GM12878 (cell line): ENCODE measurements around the gene CHCHD3. TPM values are rescaled to one million over a fixed set of nuclear protein-coding genes. Genes with fewer than 3 reads are reported as not detected.

Experiments
- ATAC-seq: fragments of 200-7000 bp; cut with Tn5 transposase; 3 replicates; pipeline ENCODE4 v1.9.1; 2020; ENCODE audit warnings: mild to moderate bottlenecking, moderate library complexity
- BruUV-seq: library from RNA; stranded (reverse); fragments of 400-500 nt; replicated peaks from 2 replicates; lab custom pipeline; 2021; lab: Mats Ljungman, UMichigan
- CTCF ChIA-PET: fragments of 300-600 bp; sonication (Branson Sonifier 250); formaldehyde crosslinking; extraction: SDS; loops from one replicate; lab custom pipeline; 2021; ENCODE audit warnings: inconsistent platforms; lab: Yijun Ruan, JAX
- POLR2A ChIA-PET: fragments of 350-600 bp; formaldehyde crosslinking; extraction: SDS; loops from one replicate; lab custom pipeline; 2021; ENCODE audit warnings: inconsistent platforms; lab: Charles Lee
- RAD21 ChIA-PET: fragments of 300-600 bp; sonication (Branson Sonifier 250); formaldehyde crosslinking; loops from one replicate; lab custom pipeline; 2023; ENCODE audit warnings: antibody characterized with exemption; ENCODE audit not compliant: unreplicated experiment; lab: Charles Lee
- SMC1A ChIA-PET: fragments of 300-600 bp; sonication (Branson Sonifier 250); formaldehyde crosslinking; loops from one replicate; lab custom pipeline; 2023; ENCODE audit not compliant: unreplicated experiment, uncharacterized antibody; lab: Charles Lee
- DNase-seq: peaks from one replicate; pipeline ENCODE4 v3.0.0-alpha.2; 2011; ENCODE audit warnings: low read depth, low spot score
- FAIRE-seq: peaks from 3 replicates; lab custom pipeline; 2011; peaks lifted over from hg19 to GRCh38; lab: Jason Lieb, UNC
- H2AFZ ChIP-seq: 2 replicates; pipeline ENCODE4 v1.6.0; 2011; ENCODE audit warnings: low read depth, low read length, control low read depth; ENCODE audit not compliant: control insufficient read depth
- H3K27ac ChIP-seq: 2 replicates; pipeline ENCODE4 v1.5.1; 2011; ENCODE audit warnings: control low read depth; ENCODE audit not compliant: control insufficient read depth, insufficient read depth
- H3K27me3 ChIP-seq, 2 experiments: replicated peaks in 1 of 2; 2 replicates each; pipeline versions ENCODE4 v1.6.0 to v1.6.1; 2011; ENCODE audit warnings: low read length in 1 of 2; ENCODE audit not compliant: control insufficient read depth in 2 of 2, insufficient read depth in 2 of 2
- H3K36me3 ChIP-seq, 2 experiments: 2 replicates each; pipeline ENCODE4 v1.5.1; 2011; ENCODE audit warnings: low read length in 1 of 2; ENCODE audit not compliant: control insufficient read depth in 2 of 2, insufficient read depth in 2 of 2
- H3K4me1 ChIP-seq: 2 replicates; pipeline ENCODE4 v1.6.1; 2011; ENCODE audit warnings: mild to moderate bottlenecking, low read length, moderate library complexity, mixed read lengths; ENCODE audit not compliant: control insufficient read depth, insufficient read depth
- H3K4me2 ChIP-seq: 2 replicates; pipeline ENCODE4 v1.6.0; 2011; ENCODE audit warnings: control low read depth; ENCODE audit not compliant: control insufficient read depth, insufficient read depth
- H3K4me3 ChIP-seq: fragments of 200-600 bp; sonication (generic); 2 replicates; pipeline ENCODE4 v1.5.1; 2016
- H3K79me2 ChIP-seq: 2 replicates; pipeline ENCODE4 v1.6.0; 2011; ENCODE audit warnings: low read length; ENCODE audit not compliant: control insufficient read depth, insufficient read depth
- H3K9ac ChIP-seq: 2 replicates; pipeline ENCODE4 v1.8.0; 2011; ENCODE audit warnings: low read length, control low read depth, mixed read lengths; ENCODE audit not compliant: control insufficient read depth, insufficient read depth
- H3K9me3 ChIP-seq: replicated peaks from 3 replicates; pipeline ENCODE4 v1.5.1; 2011; ENCODE audit warnings: mild to moderate bottlenecking, low read length; ENCODE audit not compliant: control insufficient read depth, insufficient read depth
- H4K20me1 ChIP-seq: 2 replicates; pipeline ENCODE4 v1.6.0; 2011; ENCODE audit not compliant: control insufficient read depth, insufficient read depth
- BCL11A ChIP-seq: IDR thresholded peaks from 2 replicates; pipeline ENCODE4 v1.6.1; 2011; ENCODE audit warnings: low read depth, low read length
- CBX3 ChIP-seq: fragments of 200-600 bp; sonication (generic); IDR thresholded peaks from 2 replicates; pipeline ENCODE4 v1.6.1; 2016; ENCODE audit warnings: low read depth, borderline replicate concordance
- FOS ChIP-seq: IDR thresholded peaks from 3 replicates; pipeline ENCODE4 v1.6.1; 2011; ENCODE audit warnings: borderline replicate concordance; ENCODE audit not compliant: insufficient read length; ENCODE audit errors: extremely low read depth
- HDAC2 ChIP-seq: fragments of 200-600 bp; sonication (generic); IDR thresholded peaks from 2 replicates; pipeline ENCODE4 v1.6.1; 2017
- HDAC6 ChIP-seq: fragments of 200-600 bp; sonication (generic); IDR thresholded peaks from one replicate; pipeline ENCODE4 v1.8.0; 2017; ENCODE audit warnings: antibody characterized with exemption; ENCODE audit not compliant: unreplicated experiment
- MEF2A ChIP-seq: IDR thresholded peaks from 2 replicates; pipeline ENCODE4 v1.6.1; 2011; ENCODE audit warnings: low read depth, mild to moderate bottlenecking, low read length, moderate library complexity; ENCODE audit not compliant: insufficient read depth
- NBN ChIP-seq: fragments of 450-650 bp; IDR thresholded peaks from 2 replicates; pipeline ENCODE4 v1.6.1; 2016
- PAX8 ChIP-seq: fragments of 450-650 bp; IDR thresholded peaks from 2 replicates; pipeline ENCODE4 v1.6.1; 2017; ENCODE audit warnings: mild to moderate bottlenecking, moderate library complexity
- POLR2AphosphoS2 ChIP-seq: IDR thresholded peaks from 2 replicates; pipeline ENCODE4 v1.6.1; 2011; ENCODE audit warnings: low read depth, mild to moderate bottlenecking, low read length, improper control_type of control experiment, moderate library complexity
- POU2F2 ChIP-seq: IDR thresholded peaks from 3 replicates; pipeline ENCODE4 v1.6.1; 2011; ENCODE audit warnings: low read depth, mild to moderate bottlenecking, low read length, borderline replicate concordance
- RAD51 ChIP-seq: fragments of 450-650 bp; IDR thresholded peaks from 2 replicates; pipeline ENCODE4 v1.6.1; 2016; ENCODE audit warnings: moderate library complexity, mild to moderate bottlenecking, inconsistent platforms
- TCF3 ChIP-seq: IDR thresholded peaks from 2 replicates; pipeline ENCODE4 v1.6.1; 2012; ENCODE audit warnings: low read depth, mild to moderate bottlenecking, low read length, borderline replicate concordance; ENCODE audit not compliant: insufficient read depth
- ZNF274 ChIP-seq: IDR thresholded peaks from one replicate; pipeline ENCODE4 v1.8.0; 2011; ENCODE audit not compliant: insufficient read length, insufficient read depth
- WGBS: methylation state at CpG from one replicate; pipeline ENCODE4 v1.1.6; 2016; ENCODE audit warnings: low lambda C conversion rate; ENCODE audit not compliant: insufficient replicate concordance, insufficient coverage; ENCODE audit errors: missing lambda C conversion rate; 5-methylcytosine and 5-hydroxymethylcytosine counted together
- in situ Hi-C: fragments of 300-500 bp; cut with MboI; formaldehyde crosslinking; loops from 9 replicates; pipeline ENCODE4 v1.14.3; 2018; ENCODE audit warnings: mixed read lengths
- intact Hi-C: fragments of 100-400 bp; cut with micrococcal nuclease; formaldehyde crosslinking; loops from one replicate; pipeline ENCODE4 v1.14.2; 2022; ENCODE audit not compliant: unreplicated experiment
- polyA plus RNA-seq, 11 experiments: library from polyadenylated mRNA; depleted of rRNA in 4 of 11; unstranded in 6 of 11; stranded (reverse) in 5 of 11; fragments of >200 nt; fragmentation: Nextera tagmentation in 4 of 11; fragmentation: Illumina TruSeq in 1 of 11; extraction: Ambion mirVana in 4 of 11; extraction: Trizol in 1 of 11; gene quantifications; 1 replicate in 1 of 11; 2 replicates in 10 of 11; pipeline versions ENCODE4 v1.2.1 to v1.2.3, GENCODE V29; 2011 to 2016; ENCODE audit warnings: inconsistent platforms in 2 of 11, missing spikeins in 2 of 11, low read depth in 1 of 11
- total RNA-seq, 4 experiments: library from RNA; depleted of rRNA in 3 of 4; stranded (reverse); fragments of >200 nt in 3 of 4; fragmentation: Illumina TruSeq in 1 of 4; extraction: Trizol in 1 of 4; gene quantifications; 2 replicates each; pipeline versions ENCODE4 v1.2.1 to v1.2.3, GENCODE V29; 2013 to 2021
- TF ChIP-seq, protein P1 (sequence below): fragments of 450-650 bp; IDR thresholded peaks from 2 replicates; pipeline ENCODE4 v1.6.1; 2016; ENCODE audit warnings: mild to moderate bottlenecking, moderate library complexity, borderline replicate concordance
- TF ChIP-seq, protein P2 (sequence below): IDR thresholded peaks from 2 replicates; pipeline ENCODE4 v1.6.1; 2012; ENCODE audit warnings: low read length, inconsistent platforms
- TF ChIP-seq, protein P3 (sequence below): fragments of 450-650 bp; IDR thresholded peaks from 2 replicates; pipeline ENCODE4 v1.6.1; 2017; ENCODE audit warnings: mild to moderate bottlenecking

CHCHD3 gene
- total and polyA plus RNA-seq, 10 of the 15 experiments (the other 5 are each of a cell fraction or from before 2014, with no cell fraction given) = 38.3 to 178 (median 96.2) TPM

DNA sequence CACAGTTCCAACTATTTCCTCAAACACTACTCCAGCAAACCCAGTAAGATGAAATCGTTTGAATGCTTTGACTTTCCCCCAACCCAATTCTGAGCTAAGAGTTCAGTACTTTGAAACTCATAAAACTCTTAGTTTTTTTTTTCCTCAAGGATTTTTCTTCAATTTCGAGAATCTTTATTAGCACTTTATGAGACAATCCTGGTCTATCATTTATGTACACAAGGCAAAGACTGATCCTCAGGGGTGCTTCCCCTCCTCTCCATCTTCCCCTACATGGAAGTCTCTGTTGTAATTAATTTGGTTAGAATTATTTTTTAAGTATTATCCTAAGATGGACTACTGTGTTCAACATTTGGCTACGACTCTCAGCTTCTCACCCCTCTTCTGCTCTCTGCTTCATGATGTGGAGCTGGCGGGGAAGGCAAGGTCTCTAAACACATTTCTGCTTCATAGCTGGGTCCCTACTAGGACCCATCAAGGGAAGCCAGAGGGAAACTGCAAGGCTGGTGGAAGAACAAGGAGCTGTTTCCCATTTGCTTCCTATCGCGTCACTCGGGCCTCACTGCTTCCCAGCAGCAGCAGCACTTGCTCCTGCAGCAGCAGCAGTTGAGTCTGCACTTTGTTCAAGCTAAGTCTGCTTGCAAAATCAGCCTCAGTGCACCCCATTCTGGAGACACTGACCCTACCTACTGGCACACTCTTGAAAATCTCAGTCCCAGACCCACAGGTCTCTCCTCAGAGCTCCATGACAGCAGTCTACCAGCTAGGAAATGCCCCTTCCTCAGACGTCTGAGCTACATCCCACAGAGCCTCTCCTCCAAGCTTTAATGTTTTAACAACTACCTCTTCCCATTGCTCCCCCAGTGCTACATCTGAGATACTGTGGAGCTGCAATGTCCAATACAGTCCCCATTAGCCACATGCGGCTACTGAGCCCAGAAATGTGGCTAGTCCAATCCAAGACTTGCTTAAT, 90.0 kb downstream of the CHCHD3 start:
- CTCF ChIA-PET = interaction anchor here (0.7 to 1.6 kb wide), 5 partner anchors 9 to 442 kb away, joined by 3 to 7 read pairs (median 3); no protein-coding TSS in a partner anchor
- H3K79me2 ChIP-seq = peaks cover 12% of the 10 kb centered on the region
- no peaks in the 10 kb centered on the region for H3K9me3 ChIP-seq
- H3K4me1 ChIP-seq = no peaks in the 10 kb centered on the region
- H4K20me1 ChIP-seq = no peaks in the 10 kb centered on the region
- no peak for TF ChIP-seq HDAC2
- no peak for TF ChIP-seq HDAC6
- TF ChIP-seq, protein P1, sequence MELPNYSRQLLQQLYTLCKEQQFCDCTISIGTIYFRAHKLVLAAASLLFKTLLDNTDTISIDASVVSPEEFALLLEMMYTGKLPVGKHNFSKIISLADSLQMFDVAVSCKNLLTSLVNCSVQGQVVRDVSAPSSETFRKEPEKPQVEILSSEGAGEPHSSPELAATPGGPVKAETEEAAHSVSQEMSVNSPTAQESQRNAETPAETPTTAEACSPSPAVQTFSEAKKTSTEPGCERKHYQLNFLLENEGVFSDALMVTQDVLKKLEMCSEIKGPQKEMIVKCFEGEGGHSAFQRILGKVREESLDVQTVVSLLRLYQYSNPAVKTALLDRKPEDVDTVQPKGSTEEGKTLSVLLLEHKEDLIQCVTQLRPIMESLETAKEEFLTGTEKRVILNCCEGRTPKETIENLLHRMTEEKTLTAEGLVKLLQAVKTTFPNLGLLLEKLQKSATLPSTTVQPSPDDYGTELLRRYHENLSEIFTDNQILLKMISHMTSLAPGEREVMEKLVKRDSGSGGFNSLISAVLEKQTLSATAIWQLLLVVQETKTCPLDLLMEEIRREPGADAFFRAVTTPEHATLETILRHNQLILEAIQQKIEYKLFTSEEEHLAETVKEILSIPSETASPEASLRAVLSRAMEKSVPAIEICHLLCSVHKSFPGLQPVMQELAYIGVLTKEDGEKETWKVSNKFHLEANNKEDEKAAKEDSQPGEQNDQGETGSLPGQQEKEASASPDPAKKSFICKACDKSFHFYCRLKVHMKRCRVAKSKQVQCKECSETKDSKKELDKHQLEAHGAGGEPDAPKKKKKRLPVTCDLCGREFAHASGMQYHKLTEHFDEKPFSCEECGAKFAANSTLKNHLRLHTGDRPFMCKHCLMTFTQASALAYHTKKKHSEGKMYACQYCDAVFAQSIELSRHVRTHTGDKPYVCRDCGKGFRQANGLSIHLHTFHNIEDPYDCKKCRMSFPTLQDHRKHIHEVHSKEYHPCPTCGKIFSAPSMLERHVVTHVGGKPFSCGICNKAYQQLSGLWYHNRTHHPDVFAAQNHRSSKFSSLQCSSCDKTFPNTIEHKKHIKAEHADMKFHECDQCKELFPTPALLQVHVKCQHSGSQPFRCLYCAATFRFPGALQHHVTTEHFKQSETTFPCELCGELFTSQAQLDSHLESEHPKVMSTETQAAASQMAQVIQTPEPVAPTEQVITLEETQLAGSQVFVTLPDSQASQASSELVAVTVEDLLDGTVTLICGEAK = no peak
- TF ChIP-seq MEF2A = no peak
- TF ChIP-seq, protein P2, sequence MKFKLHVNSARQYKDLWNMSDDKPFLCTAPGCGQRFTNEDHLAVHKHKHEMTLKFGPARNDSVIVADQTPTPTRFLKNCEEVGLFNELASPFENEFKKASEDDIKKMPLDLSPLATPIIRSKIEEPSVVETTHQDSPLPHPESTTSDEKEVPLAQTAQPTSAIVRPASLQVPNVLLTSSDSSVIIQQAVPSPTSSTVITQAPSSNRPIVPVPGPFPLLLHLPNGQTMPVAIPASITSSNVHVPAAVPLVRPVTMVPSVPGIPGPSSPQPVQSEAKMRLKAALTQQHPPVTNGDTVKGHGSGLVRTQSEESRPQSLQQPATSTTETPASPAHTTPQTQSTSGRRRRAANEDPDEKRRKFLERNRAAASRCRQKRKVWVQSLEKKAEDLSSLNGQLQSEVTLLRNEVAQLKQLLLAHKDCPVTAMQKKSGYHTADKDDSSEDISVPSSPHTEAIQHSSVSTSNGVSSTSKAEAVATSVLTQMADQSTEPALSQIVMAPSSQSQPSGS = no peak
- TF ChIP-seq CBX3 = no peak
- TF ChIP-seq, protein P3, sequence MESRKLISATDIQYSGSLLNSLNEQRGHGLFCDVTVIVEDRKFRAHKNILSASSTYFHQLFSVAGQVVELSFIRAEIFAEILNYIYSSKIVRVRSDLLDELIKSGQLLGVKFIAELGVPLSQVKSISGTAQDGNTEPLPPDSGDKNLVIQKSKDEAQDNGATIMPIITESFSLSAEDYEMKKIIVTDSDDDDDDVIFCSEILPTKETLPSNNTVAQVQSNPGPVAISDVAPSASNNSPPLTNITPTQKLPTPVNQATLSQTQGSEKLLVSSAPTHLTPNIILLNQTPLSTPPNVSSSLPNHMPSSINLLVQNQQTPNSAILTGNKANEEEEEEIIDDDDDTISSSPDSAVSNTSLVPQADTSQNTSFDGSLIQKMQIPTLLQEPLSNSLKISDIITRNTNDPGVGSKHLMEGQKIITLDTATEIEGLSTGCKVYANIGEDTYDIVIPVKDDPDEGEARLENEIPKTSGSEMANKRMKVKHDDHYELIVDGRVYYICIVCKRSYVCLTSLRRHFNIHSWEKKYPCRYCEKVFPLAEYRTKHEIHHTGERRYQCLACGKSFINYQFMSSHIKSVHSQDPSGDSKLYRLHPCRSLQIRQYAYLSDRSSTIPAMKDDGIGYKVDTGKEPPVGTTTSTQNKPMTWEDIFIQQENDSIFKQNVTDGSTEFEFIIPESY = no peak
- TF ChIP-seq FOS = no peak
- TF ChIP-seq RAD51 = no peak
- no peak for TF ChIP-seq TCF3
- no peak for TF ChIP-seq BCL11A
- no peak for TF ChIP-seq POLR2AphosphoS2
- TF ChIP-seq POU2F2 = no peak
- TF ChIP-seq PAX8 = no peak
- no peak for TF ChIP-seq ZNF274
- TF ChIP-seq NBN = no peak
- DNase-seq (no peak), FAIRE-seq (no peak), ATAC-seq (no peak)
- H3K36me3 ChIP-seq = no peaks in the 10 kb centered on the region
- no peak overlapping the region for H2AFZ ChIP-seq
- intact Hi-C loops (no loop called here), in situ Hi-C loops (no loop called here)
- SMC1A ChIA-PET = interaction anchor here (0.8 to 5.2 kb wide), 11 partner anchors 9 to 59 kb away, joined by 3 to 27 read pairs (median 4); no protein-coding TSS in a partner anchor
- WGBS = 82% methylated on average over 9 of the region's 9 CpGs
- POLR2A ChIA-PET = no interaction called here
- no peaks in the 10 kb centered on the region for H3K27me3 ChIP-seq
- RAD21 ChIA-PET = interaction anchor here (1.4 kb wide), 1 partner anchor 12 kb away, joined by 6 read pairs; no protein-coding TSS in a partner anchor
- H3K4me2 ChIP-seq = no peak overlapping the region
- BruUV-seq = no TSS peak
- H3K4me3 ChIP-seq = no peak overlapping the region
- H3K9ac ChIP-seq = no peak overlapping the region
- no peak overlapping the region for H3K27ac ChIP-seq
